ENCODE results near the gene MYLK. TPM values are rescaled to one million over a fixed set of nuclear protein-coding genes. Genes with fewer than 3 reads are reported as not detected.

Gene MYLK
- total RNA-seq, 4 donors from 2014 or later = 420 to 1,252 (median 768) TPM

- Histone ChIP-seq H3K27me3 (no peaks in the 10 kb centered on the region), H3K36me3 (no peaks in the 10 kb centered on the region), H3K4me1 (no peaks in the 10 kb centered on the region), H3K27ac (no peak overlapping the region), H3K9me3 (no peaks in the 10 kb centered on the region), H3K4me3 (no peak overlapping the region)
- intact Hi-C loops (cut with DNase I; ENCODE audit: low total_unique reads) = no loop called here
- TF ChIP-seq POLR2A (IDR thresholded peaks at IDR 0.05) = no peak
- TF ChIP-seq, protein P1, sequence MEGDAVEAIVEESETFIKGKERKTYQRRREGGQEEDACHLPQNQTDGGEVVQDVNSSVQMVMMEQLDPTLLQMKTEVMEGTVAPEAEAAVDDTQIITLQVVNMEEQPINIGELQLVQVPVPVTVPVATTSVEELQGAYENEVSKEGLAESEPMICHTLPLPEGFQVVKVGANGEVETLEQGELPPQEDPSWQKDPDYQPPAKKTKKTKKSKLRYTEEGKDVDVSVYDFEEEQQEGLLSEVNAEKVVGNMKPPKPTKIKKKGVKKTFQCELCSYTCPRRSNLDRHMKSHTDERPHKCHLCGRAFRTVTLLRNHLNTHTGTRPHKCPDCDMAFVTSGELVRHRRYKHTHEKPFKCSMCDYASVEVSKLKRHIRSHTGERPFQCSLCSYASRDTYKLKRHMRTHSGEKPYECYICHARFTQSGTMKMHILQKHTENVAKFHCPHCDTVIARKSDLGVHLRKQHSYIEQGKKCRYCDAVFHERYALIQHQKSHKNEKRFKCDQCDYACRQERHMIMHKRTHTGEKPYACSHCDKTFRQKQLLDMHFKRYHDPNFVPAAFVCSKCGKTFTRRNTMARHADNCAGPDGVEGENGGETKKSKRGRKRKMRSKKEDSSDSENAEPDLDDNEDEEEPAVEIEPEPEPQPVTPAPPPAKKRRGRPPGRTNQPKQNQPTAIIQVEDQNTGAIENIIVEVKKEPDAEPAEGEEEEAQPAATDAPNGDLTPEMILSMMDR (IDR thresholded peaks at IDR 0.05) = no peak
- no peak for DNase-seq
Observed at GRCh38 chr3:123750209-123750608, 133.9 kb downstream of the MYLK start.

GRCh38 chr3:123749711-123750110, 134.4 kb downstream of the MYLK start:
- H3K27ac ChIP-seq = no peak overlapping the region
- TF ChIP-seq, protein P1 (IDR thresholded peaks at IDR 0.05) = no peak
- no peak for TF ChIP-seq POLR2A (IDR thresholded peaks at IDR 0.05)

DNA sequence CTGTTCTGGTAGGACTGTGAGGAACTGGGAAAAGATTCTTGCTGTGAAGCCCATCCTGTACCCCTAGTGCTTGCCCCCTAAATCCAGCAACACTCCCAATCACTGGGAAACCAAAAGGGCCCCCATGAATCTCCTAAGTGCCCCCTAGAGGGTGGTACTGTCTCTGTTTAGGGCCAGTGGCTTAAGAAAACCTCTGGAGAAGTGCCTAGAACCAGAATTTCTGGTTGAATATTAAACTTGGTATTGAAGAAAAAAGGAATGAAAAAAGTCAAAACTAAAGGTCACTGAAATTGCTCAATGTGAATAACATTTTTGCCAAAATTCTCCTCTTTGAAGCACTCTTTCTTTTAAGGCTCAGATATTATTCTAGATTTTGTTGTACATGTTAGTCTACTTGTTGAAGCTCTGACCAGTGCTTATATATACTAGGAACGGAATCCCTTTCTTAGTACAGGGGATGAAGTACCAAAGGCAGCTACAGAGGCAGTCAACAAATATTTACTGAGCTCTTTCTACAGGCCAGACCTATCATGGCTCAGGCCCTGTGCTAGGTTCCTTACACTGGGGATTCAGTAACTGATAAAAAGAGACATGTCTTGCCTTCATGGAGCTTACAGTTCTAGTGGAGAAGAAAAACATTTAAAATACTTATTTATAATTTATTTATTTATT, 138.8 kb downstream of the MYLK start:
- Histone ChIP-seq H3K36me3 (no peaks in the 10 kb centered on the region), H3K27ac (no peak overlapping the region), H3K9me3 (no peaks in the 10 kb centered on the region), H3K27me3 (no peaks in the 10 kb centered on the region), H3K4me1 (peaks cover 0 to 8% of the 10 kb centered on the region in 2 donors), H3K4me3 (no peak overlapping the region)
- no peak for TF ChIP-seq POLR2A (IDR thresholded peaks at IDR 0.05)
- TF ChIP-seq, protein P1 (IDR thresholded peaks at IDR 0.05) = peak in 1 of 4 experiments; percentile 6
- intact Hi-C loops (cut with DNase I; ENCODE audit: low total_unique reads) = no loop called here
- no peak for DNase-seq

More at GRCh38 chr3:123749711-123750110, 134.4 kb downstream of the MYLK start:
- no peaks in the 10 kb centered on the region for H3K9me3 ChIP-seq
- H3K27me3 ChIP-seq = no peaks in the 10 kb centered on the region
- intact Hi-C loops (cut with DNase I; ENCODE audit: low total_unique reads) = no loop called here
- no peaks in the 10 kb centered on the region for H3K36me3 ChIP-seq
- H3K4me3 ChIP-seq = no peak overlapping the region
- no peak for DNase-seq
- H3K4me1 ChIP-seq = no peaks in the 10 kb centered on the region

- H3K4me1 ChIP-seq = peaks cover 0 to 8% of the 10 kb centered on the region in 2 donors
- no peak for DNase-seq
- intact Hi-C loops (cut with DNase I; ENCODE audit: low total_unique reads) = no loop called here
- H3K4me3 ChIP-seq = no peak overlapping the region
- peak overlapping the region in 1 of 2 donors; percentile 70 for H3K27ac ChIP-seq
- H3K9me3 ChIP-seq = no peaks in the 10 kb centered on the region
- TF ChIP-seq, protein P1 (IDR thresholded peaks at IDR 0.05) = no peak
- TF ChIP-seq POLR2A (IDR thresholded peaks at IDR 0.05) = no peak
- no peaks in the 10 kb centered on the region for H3K27me3 ChIP-seq
- no peaks in the 10 kb centered on the region for H3K36me3 ChIP-seq
Observed at GRCh38 chr3:123744064-123744463, 140.1 kb downstream of the MYLK start.

DNA sequence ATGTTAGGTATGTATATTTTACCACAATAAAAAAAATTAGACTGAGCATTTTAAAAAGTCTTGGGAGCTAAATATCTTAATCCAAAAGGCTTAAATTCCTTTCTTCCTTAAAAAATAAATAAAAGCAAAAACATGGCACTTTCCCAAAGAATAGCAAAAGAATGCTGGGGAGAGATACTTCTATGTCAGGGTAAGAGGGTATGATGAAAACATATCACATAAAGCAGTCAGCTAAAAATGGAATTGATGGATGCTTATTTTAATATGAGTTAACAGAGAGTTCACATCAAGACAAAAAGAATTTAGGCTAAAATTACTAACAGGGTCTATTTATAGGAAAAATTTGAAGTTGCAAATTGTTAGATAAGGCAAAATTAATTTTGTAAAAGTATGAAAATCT, 141.0 kb downstream of the MYLK start:
- Histone ChIP-seq H3K4me1 (peaks cover 0 to 8% of the 10 kb centered on the region in 2 donors), H3K27me3 (no peaks in the 10 kb centered on the region), H3K36me3 (no peaks in the 10 kb centered on the region), H3K9me3 (no peaks in the 10 kb centered on the region), H3K4me3 (no peak overlapping the region), H3K27ac (peak overlapping the region in 1 of 2 donors; percentile 70)
- intact Hi-C loops (cut with DNase I; ENCODE audit: low total_unique reads) = no loop called here
- TF ChIP-seq POLR2A (IDR thresholded peaks at IDR 0.05) = no peak
- TF ChIP-seq, protein P1 (IDR thresholded peaks at IDR 0.05) = no peak
- DNase-seq = no peak
